Measurements from ENCODE around the gene ZBTB46. TPM values are rescaled to one million over a fixed set of nuclear protein-coding genes. Genes with fewer than 3 reads are reported as not detected.

The ZBTB46 gene
- total RNA-seq, 1 donor: 0.36 TPM

DNA sequence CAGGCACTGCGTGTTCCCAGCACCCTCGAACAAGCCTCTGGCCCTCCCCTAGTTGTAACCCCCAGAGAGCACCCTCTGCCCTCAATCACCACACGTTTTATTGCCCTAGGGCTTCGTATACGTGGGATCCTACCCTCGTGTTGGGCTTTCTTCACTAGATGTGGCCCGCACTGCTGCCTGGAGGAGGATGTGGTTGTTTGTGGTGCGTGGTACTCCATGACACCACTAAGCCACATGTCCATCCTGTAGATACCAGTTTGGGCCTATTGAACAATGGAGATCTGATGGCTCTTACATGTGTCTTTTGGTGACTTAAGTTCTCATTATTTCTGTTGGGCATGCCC, 74.4 kb downstream of the ZBTB46 start:
- Histone ChIP-seq H3K36me3 (ENCODE audit: insufficient read depth, low read length) (no peaks in the 10 kb centered on the region), H3K4me2 (ENCODE audit: insufficient read depth, low read length) (no peak overlapping the region), H3K27me3 (ENCODE audit: insufficient read depth, low read length) (no peaks in the 10 kb centered on the region), H3K79me2 (ENCODE audit: insufficient read depth, low read length) (no peaks in the 10 kb centered on the region), H3K4me1 (ENCODE audit: insufficient read depth, low read length) (no peaks in the 10 kb centered on the region), H2AFZ (ENCODE audit: low read length) (no peak overlapping the region), H3K27ac (ENCODE audit: low read depth, low read length) (no peak overlapping the region), H3K4me3 (ENCODE audit: insufficient read depth, low read length) (no peak overlapping the region), H3K9me3 (ENCODE audit: low read depth, low read length) (no peaks in the 10 kb centered on the region), H4K20me1 (ENCODE audit: insufficient read depth, low read length) (no peaks in the 10 kb centered on the region)
- DNase-seq (ENCODE audit: insufficient read length, low spot score, missing footprints): peak; percentile 82
- TF ChIP-seq, protein P1, sequence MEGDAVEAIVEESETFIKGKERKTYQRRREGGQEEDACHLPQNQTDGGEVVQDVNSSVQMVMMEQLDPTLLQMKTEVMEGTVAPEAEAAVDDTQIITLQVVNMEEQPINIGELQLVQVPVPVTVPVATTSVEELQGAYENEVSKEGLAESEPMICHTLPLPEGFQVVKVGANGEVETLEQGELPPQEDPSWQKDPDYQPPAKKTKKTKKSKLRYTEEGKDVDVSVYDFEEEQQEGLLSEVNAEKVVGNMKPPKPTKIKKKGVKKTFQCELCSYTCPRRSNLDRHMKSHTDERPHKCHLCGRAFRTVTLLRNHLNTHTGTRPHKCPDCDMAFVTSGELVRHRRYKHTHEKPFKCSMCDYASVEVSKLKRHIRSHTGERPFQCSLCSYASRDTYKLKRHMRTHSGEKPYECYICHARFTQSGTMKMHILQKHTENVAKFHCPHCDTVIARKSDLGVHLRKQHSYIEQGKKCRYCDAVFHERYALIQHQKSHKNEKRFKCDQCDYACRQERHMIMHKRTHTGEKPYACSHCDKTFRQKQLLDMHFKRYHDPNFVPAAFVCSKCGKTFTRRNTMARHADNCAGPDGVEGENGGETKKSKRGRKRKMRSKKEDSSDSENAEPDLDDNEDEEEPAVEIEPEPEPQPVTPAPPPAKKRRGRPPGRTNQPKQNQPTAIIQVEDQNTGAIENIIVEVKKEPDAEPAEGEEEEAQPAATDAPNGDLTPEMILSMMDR (IDR thresholded peaks at IDR 0.05; ENCODE audit: extremely low read depth, low read depth, low read length): no peak

DNA sequence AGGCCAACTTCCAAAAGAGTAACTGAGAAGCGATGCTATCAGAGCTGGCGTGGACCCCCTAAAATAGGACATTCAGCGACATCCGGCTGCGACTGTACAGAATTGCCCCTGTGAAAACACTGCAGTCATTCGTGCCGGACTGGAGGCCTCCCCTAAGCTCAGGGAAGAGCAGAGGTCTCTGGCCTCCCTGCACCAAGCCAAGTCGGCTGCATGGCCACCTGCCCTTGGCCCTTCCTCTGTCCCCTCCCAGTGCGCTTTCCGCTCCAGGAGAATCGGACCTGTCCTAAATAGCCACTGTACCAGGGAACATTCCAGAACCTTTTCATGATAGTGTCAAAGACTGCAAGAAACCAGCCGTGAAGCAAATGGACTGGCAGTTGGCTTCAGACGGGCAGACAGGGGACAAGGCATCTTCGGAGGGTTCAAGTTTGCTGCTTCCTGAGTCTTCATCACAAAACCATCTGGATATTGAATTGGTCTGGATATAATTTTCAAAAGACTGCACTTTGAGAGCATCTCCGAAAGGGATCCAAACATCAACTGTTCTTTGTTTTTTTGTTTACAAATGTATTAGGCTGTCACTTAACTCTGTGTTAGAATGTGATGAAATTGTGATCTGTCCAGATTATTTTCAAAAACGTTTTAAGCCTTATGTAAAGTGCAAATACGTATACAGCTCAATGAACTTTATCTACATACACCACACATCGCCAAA, 75.0 kb downstream of the ZBTB46 start:
- no peak overlapping the region for H2AFZ ChIP-seq (ENCODE audit: low read length)
- no peak overlapping the region for H3K4me3 ChIP-seq (ENCODE audit: insufficient read depth, low read length)
- no peaks in the 10 kb centered on the region for H3K4me1 ChIP-seq (ENCODE audit: insufficient read depth, low read length)
- H3K36me3 ChIP-seq (ENCODE audit: insufficient read depth, low read length): no peaks in the 10 kb centered on the region
- no peak overlapping the region for H3K4me2 ChIP-seq (ENCODE audit: insufficient read depth, low read length)
- no peaks in the 10 kb centered on the region for H3K27me3 ChIP-seq (ENCODE audit: insufficient read depth, low read length)
- H3K79me2 ChIP-seq (ENCODE audit: insufficient read depth, low read length): no peaks in the 10 kb centered on the region
- H4K20me1 ChIP-seq (ENCODE audit: insufficient read depth, low read length): no peaks in the 10 kb centered on the region
- no peaks in the 10 kb centered on the region for H3K9me3 ChIP-seq (ENCODE audit: low read depth, low read length)
- DNase-seq (ENCODE audit: insufficient read length, low spot score, missing footprints): peak; percentile 79
- H3K27ac ChIP-seq (ENCODE audit: low read depth, low read length): no peak overlapping the region
- TF ChIP-seq, protein P1 (IDR thresholded peaks at IDR 0.05; ENCODE audit: extremely low read depth, low read depth, low read length): no peak

DNA sequence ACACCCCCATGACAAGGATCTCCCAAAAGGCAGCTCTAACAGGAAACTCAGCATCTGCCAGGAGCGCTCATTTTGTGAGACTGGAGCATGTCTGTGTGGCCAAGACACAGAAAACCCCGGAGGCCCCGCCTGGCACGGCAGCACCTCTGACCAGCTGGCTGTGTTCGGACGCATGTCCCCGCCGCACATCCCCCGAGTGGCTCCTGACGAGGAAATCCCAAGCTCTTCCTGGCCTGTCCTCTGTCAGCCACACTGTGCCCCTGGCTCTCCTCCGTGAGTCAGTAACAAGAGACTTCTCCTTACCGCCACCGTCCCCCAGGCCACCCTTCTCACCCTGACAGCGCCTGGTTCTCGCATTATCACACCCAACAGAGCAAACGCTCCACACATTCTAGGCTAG, 77.1 kb downstream of the ZBTB46 start:
- H3K4me1 ChIP-seq (ENCODE audit: insufficient read depth, low read length): no peaks in the 10 kb centered on the region
- TF ChIP-seq, protein P1 (IDR thresholded peaks at IDR 0.05; ENCODE audit: extremely low read depth, low read depth, low read length): no peak
- no peaks in the 10 kb centered on the region for H4K20me1 ChIP-seq (ENCODE audit: insufficient read depth, low read length)
- H3K36me3 ChIP-seq (ENCODE audit: insufficient read depth, low read length): no peaks in the 10 kb centered on the region
- H3K79me2 ChIP-seq (ENCODE audit: insufficient read depth, low read length): no peaks in the 10 kb centered on the region
- no peaks in the 10 kb centered on the region for H3K27me3 ChIP-seq (ENCODE audit: insufficient read depth, low read length)
- DNase-seq (ENCODE audit: insufficient read length, low spot score, missing footprints): peak; percentile 80
- H2AFZ ChIP-seq (ENCODE audit: low read length): no peak overlapping the region
- H3K4me2 ChIP-seq (ENCODE audit: insufficient read depth, low read length): no peak overlapping the region
- no peak overlapping the region for H3K4me3 ChIP-seq (ENCODE audit: insufficient read depth, low read length)
- H3K9me3 ChIP-seq (ENCODE audit: low read depth, low read length): no peaks in the 10 kb centered on the region
- H3K27ac ChIP-seq (ENCODE audit: low read depth, low read length): no peak overlapping the region

DNA sequence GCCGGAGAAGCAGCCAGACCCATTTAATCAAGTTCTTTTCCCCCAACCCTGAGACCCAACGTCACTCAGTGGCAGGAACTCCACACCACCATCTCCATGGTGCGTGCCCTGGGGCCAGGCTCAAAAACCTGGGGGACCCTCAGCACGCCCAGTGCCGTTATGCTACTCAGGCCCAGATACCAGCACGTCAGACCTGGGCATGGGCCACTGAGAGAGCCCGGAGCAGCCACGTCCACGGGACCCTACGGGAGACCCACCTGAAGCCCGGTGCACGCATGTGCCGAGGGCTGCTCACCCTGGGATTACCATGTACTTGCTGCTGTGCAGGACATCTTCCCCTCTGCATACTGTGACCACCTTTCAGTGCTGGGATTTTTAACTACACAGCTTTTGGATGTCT, 77.7 kb downstream of the ZBTB46 start:
- no peaks in the 10 kb centered on the region for H4K20me1 ChIP-seq (ENCODE audit: insufficient read depth, low read length)
- H3K27me3 ChIP-seq (ENCODE audit: insufficient read depth, low read length): no peaks in the 10 kb centered on the region
- H3K9me3 ChIP-seq (ENCODE audit: low read depth, low read length): no peaks in the 10 kb centered on the region
- H3K4me1 ChIP-seq (ENCODE audit: insufficient read depth, low read length): no peaks in the 10 kb centered on the region
- no peak overlapping the region for H3K4me3 ChIP-seq (ENCODE audit: insufficient read depth, low read length)
- no peaks in the 10 kb centered on the region for H3K79me2 ChIP-seq (ENCODE audit: insufficient read depth, low read length)
- H3K36me3 ChIP-seq (ENCODE audit: insufficient read depth, low read length): no peaks in the 10 kb centered on the region
- no peak overlapping the region for H3K4me2 ChIP-seq (ENCODE audit: insufficient read depth, low read length)
- TF ChIP-seq, protein P1 (IDR thresholded peaks at IDR 0.05; ENCODE audit: extremely low read depth, low read depth, low read length): no peak
- no peak overlapping the region for H3K27ac ChIP-seq (ENCODE audit: low read depth, low read length)
- DNase-seq (ENCODE audit: insufficient read length, low spot score, missing footprints): peak; percentile 67
- H2AFZ ChIP-seq (ENCODE audit: low read length): no peak overlapping the region
